NCI-H2029 treated with DMSO at 0.1 percent for 48 hours (cell line): Measurements from ENCODE around the gene PLEKHA8.

Experiments
- DNase-seq: peaks from one replicate; lab custom pipeline; 2025; lab: John Stamatoyannopoulos, UW

Gene PLEKHA8, protein sequence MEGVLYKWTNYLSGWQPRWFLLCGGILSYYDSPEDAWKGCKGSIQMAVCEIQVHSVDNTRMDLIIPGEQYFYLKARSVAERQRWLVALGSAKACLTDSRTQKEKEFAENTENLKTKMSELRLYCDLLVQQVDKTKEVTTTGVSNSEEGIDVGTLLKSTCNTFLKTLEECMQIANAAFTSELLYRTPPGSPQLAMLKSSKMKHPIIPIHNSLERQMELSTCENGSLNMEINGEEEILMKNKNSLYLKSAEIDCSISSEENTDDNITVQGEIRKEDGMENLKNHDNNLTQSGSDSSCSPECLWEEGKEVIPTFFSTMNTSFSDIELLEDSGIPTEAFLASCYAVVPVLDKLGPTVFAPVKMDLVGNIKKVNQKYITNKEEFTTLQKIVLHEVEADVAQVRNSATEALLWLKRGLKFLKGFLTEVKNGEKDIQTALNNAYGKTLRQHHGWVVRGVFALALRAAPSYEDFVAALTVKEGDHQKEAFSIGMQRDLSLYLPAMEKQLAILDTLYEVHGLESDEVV

DNA sequence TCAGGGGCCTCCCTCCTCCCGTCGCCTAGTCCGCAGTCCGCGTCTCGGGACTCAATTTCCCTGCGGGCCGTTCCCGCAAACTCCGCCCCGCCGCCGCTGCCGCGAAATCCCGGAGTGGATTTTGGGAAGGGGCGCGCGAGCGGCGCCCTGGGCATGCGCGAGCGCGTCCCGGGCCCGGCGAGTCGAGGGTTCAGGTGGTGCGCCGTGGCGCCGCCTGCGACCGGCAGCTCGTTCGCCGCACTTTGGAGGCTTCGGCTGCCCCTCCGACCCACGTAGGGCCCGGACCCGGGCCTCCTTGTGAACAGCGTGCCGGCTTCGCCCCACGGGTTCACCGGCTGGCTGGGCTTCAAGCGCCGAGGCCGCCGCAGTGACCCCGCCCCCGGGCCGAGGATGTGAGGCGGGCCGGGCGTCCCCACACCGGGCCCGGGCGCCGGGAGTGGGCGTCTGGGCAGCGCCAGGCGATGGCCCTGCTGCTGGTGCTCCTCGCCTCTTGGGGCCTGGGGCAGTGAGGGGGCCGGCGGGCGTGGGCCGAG is at the start of gene PLEKHA8:
Gene PLEKHA8, plus strand, starts transcription at position 197 of the 533 bp plus-strand sequence. CDS start 351 bp downstream, outside the sequence.
- DNase-seq, result no peak

DNA sequence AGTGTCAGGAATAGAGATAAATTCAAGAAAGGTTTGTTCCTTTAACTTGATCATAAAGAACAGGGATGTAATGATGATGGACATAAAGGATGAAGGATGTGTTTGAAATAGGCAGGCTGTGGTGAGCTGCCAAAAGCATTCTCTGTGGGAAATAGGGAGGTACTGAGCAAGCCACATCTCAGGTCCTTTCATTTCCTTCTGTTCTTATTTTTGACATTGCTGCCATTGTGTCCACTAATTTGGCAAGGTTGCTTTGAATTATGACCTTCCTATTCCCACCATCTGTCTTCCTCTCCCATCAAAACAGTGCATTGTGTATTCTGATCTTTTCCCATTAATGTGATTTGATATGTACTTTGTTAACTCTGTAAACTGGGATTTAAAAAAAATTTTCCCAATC is 48.1 kb upstream of the PLEKHA8 start:
- no peak for DNase-seq

DNA sequence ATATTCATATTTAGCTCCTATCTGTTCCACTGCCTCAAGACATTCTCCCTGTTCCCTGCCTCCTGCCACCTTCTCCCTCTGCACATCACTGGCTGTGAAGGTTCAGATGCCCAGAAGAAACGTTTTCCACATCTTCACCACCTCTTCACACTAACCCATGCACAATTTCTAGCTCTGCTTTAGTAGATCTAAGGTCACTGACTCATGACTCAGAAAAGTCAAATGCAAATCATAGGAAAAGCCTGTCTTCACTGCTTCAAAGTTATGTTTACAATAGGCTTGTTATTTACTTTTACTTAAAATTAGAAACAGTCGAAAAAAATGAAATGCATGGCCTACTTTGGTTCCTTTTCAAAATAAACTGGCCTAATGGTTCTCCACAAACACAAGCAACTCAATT is 41.1 kb upstream of the PLEKHA8 start:
- DNase-seq, result no peak

DNA sequence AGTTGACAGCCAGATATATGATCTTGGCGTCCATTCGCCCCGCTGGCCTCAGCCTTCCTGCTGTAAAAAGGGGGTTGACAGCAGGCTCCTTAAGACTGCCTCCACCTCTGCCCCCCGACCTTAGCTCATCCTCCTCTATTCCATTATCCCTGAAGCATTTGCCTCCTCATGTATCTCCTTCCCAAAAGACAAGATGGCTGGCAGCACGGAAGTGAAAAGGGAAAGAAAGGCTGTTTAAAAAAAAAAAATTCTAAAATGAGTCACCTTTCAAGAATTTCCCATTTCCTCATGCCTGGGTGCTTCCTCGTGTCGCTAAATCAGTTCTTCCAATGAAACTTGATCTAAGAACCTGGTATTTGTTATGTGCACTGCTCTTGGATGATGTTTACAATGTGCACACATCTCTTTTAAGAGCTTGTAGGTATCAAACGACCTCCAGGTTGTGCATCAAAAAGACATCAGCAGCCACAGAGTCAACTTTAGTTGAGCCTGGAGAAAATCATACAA is 40.3 kb upstream of the PLEKHA8 start:
- DNase-seq, result no peak

DNA sequence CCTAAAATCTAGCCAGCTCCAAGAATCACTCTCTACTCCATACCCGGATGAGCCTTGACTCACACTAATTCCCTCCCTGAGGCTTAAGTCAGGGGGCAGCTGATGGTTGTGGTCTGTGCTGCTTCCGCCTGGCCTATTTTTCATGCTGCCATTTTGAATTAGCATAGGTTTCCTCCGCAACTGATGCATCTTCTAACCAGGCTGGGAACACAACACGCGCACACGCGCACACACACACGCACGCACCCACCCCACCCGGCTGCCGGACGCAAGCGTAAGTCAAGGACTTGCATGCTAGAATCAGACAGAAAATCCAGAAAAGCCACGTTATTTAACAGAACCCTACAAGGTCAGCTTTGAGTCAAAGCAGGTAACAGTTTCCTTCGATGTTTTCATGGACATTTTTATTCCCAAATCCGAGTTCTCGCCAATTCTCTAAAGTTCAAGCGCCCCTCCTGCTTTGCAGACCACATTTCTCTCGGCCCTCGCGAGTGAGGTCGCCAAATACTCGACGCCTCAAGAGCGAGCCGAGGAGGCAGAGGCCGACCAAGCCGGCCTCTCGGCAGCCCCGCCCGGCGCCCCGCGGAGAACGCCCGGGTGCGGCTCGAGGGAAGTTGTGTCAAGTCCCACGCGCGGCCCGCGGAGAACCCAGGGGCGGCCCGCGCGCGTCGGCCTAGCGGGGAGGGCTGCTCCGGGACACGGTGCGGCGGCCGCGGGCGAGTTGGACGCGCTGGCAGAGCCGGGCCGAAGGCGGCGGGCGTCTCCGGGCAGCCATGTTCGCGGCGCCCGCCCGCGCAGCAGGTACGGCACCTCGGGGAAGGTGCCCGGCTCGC is 39.6 kb upstream of the PLEKHA8 start:
- DNase-seq, result no peak

DNA sequence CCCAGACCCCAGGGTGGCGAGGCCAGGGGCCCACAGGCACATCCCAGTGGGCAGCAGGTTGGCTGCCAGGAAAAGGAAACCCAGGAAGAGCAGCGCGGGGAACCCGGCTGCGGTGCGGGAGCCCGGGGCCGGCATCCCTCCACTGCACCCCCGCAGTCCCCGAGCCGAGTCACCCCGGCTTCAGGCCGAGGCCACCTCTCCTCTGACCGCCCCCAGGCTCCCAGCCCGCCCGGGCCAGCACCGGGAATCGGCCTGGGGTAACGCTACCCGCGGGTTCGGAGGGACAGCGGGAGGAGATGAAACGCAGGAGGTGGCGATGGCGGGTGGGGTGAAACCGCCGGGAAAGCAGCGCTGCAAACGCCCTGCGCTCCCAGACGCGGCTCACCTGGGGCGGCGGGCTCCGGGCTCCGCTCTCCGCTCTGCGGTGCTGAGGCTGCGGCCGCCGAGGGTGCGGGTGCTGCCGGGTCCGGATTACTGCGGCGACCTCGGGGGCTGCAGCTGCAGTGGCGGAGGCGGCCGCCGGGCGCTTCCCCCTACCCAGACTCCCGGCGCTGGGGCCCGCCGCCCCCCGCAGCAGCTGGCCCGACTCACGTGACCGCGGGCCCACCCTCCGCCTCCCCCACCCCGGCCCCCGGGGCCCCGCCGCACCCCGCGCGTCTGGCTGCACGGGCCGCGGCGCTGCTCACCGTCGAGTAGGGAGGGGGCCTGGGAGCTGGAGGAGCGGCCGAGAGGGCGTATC is 38.8 kb upstream of the PLEKHA8 start, which contains the start of gene SCRN1:
Gene SCRN1, minus strand, starts transcription at position 545 of the 739 bp plus-strand sequence. CDS start 20,734 bp downstream, outside the sequence.
- no peak for DNase-seq

DNA sequence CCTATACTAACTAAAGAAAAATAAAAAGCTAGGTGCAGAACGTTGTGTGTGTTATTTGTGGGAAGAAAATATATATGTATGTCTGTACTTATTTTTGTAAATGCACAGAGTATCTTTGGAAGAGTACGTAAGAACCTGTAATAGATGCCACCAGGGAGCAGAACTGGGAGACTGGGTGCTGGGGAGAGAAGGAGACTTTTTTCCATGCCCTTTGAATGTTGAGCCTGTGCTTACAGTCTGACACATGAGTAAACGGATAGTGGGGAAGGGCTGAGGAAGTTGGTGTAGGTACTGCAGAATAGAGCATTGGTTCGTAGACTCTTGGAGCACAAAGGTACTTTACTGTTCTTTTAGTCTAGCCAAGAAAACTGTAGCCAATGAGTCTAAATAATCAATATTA is 37.3 kb upstream of the PLEKHA8 start:
- DNase-seq, result no peak

DNA sequence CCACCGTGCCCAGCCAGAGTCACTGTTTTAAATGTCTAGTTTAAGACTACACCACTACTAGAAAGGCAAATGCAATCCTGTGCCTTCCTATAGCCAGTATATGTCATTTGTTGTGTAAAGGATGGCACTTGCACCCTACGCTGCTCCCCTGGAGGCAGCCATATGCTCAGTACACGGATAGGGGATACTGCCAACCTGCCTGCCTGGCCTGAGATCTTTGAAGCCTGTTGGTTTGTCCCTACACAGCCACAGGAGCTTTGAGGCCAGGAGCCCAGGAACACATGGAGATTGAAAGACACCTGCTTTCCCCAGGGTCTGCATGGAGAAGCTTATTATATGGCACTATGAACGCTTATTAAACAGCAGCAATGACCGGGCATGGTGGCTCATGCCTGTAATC is 36.3 kb upstream of the PLEKHA8 start:
- DNase-seq, result no peak

DNA sequence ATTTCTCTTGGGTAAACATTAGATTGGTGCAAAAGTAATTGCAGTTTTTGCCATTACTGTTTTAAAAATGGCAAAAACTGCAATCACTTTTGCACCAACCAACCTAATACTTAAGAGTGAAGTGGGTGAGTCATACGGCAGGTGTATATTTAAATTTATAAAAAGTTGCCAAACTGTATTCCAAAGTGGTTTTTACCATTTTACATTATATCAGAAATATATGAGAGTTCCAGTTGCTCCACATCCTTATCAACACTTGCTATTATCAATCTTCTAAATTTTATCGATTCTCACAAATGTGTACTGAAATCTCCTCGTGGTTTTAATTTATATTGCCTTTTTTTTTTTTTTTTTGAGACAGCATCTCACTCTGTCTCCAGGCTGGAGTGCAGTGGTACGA is 35.1 kb upstream of the PLEKHA8 start:
- DNase-seq, result no peak

DNA sequence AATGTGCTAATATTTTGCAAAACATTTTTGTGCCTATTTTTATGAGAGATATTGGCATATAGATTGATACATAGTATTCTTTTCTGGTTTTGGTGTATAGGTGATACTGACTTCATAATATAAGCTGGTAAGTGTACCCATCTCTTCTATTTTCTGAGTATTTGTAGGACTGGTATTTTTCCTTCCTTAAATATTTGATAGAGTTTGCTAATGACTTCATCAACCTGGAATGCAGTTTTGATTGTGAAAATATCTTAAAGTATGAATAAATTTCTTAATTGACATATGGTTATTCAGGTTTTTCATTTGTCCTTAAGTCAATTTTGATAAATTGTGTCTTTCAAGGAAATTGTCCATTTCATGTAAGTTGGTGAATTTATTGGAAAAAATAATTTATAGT is 32.6 kb upstream of the PLEKHA8 start:
- DNase-seq, result no peak

DNA sequence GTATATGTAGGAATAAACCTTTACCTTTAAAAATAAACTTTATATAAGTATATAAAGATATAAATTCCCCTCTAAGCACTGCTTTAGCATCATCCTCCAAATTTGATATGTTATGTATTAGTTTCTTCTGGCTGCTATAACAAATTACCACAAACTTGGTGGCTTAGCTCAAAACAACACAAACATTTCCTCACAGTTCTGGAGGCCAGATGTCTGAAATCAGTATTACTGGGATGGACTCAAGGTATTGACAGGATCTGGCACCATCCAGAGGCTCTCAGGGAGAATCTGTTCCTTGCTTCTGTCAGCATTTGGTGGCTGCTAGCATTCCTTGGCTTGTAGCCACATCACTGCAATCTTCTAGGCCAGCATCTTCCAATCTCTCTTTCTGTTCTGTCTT is 31.9 kb upstream of the PLEKHA8 start:
- no peak for DNase-seq

DNA sequence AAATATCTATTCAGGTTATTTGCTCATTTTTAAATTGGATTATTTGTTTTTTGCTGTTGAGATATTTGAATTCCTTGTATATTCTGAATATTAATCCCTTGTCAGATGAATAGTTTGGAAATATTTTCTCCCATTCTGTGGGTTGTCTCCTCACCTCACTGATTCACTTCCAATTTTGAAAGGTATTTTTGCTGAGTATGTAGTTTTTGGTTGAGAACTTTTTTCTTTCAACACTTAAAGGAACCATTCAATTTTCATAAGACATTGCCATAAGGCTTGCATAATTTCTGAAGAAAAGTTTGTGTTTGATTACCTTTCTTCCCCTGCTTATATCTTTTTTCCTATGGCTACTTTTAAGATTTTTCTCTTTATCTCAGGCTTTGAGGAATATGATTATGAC is 29.7 kb upstream of the PLEKHA8 start:
- DNase-seq, result no peak

DNA sequence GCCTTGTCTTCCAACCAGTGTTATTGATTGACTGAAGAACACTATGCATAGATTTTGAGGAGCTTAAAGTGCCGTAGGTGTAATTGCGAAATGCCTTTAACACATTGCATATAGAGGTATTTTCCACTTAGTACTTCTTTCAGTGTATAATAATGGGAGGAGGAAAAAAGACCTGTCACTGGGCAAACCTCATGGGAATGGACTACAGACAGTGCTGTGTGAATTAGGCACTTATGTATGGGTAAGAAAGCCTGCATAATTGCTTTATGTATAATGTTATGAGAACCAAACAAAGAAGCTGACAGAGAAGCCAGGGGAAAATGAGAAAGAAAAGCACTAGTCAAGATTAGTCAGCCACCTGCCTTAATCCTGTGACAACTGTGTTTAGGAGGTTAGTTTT is 26.2 kb upstream of the PLEKHA8 start:
- no peak for DNase-seq

DNA sequence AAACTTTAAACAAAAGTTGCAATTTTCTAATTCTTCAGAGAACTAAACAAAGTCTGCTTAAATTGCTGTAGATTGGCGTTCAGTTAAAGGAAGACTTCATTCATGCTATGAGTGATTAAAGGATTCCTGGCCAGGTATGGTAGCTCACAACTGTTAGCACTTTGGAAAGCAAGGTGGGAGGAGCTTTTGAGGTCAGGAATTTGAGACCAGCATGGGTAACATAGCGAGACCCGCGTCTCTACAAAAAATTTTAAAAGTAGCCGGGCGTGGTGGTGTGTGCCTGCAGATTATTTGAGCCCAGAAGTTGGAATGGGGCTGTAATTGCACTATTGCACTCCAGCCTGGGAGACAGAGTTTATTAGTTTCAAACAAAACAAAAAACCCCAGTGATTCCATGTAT is 25.1 kb upstream of the PLEKHA8 start:
- no peak for DNase-seq

DNA sequence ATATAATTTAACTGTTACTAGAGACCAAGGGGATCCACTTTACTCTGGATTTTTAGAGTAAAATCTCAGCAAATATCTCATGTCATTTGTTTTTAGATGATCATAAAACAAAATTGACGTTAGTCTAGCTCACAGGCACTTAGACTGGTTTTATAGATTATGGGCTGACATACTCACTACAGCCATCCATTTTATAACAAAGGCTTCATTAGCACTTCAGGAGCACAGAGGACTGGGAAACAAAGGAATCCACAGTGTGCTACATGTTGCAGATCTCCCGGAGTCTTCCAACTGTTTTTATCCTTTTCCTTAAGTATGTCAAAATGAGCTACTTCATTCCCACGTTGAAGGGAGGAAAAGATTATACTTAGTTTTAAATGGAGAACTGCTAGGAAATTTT is 22.7 kb upstream of the PLEKHA8 start:
- no peak for DNase-seq

DNA sequence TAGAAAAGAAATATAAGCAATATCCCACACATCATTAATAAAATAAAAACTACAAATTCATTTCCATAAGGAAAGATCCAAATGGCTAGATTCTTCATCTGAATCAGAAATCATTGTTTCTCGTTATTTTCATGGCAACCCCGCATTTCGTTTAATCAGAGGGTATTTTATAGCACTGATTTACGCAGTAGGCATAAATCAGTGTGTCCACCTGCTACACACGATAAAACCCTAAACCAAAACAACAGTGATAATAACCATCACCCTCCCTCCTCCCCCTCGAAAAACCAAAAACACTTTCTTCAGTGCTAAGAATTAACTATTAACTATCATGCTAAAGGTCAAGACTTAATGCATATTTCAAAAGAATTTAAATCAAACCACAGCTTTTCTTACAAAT is 18.2 kb upstream of the PLEKHA8 start:
- DNase-seq, result no peak

DNA sequence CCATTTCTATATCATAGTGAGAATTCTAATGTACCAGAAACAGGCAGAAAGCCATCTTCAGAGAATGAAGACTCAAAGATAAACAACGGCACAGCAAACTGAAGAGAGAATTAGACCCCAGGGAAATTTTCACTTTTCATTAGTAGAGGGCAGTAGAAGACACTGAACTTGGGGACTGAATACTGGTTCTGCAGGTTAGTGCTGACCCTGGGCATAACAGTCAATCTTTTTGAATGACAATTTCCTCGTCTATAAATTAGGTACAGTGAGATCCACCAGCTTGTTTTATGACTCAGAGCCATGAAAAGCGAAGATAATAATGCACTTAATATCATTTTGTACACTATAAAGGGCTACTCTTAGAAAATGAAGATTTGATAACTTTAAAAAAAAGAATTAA is 15.5 kb upstream of the PLEKHA8 start:
- DNase-seq, result no peak

DNA sequence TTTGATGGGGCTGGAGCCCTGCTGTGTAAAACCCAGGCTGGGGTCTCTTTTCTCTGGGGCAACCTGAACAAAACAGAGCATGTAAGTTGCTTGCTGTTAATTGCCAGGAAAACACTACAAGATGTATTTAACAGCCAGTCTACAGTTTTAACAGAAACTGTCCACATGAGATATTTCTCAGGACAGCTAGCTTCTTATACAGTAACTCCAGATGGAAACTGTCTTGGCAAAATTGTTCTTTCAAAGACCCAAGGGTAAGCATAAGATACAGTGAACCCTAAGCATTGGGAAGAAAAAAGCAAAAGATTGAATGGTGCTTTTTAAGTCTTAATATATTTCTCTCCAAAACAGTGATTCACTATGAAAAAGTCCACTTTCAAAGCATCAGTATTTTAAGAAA is 9.8 kb upstream of the PLEKHA8 start:
- no peak for DNase-seq

DNA sequence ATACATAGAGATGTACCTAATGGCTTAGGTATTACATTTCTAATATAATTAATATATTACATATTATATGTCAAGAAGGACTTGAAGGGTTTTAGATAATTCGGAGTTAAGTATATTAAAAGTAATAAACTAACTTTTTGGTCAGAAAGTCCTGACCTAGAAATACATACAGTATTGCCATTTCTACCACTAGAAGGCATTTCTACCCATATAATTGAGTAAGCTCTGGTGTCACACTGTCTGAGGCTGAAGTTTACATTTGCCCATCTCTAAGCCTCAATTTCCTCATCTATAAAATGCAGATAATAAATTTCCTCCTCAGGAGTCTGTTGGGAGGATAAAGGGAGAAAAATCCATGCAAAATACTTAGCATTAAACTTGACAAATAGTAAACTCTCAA is 8.8 kb upstream of the PLEKHA8 start:
- no peak for DNase-seq

DNA sequence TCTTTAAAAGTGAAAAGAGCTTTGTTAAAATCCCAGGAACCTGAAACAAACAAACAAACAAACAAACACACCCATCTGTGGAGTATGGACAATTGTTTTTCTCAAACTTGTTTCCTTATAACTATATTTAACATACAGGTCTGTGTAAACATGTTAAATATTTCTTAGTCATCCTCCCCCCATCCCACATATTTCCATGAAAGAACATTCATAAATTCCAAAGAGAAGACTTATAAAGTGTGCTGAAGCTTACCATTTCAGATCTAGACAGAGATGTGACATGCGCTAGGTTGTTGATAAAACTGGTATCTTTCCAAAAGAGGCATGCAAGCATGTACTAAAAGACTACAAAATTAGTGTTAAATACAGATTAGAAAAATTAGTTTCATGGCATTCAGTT is 8.3 kb upstream of the PLEKHA8 start:
- no peak for DNase-seq

DNA sequence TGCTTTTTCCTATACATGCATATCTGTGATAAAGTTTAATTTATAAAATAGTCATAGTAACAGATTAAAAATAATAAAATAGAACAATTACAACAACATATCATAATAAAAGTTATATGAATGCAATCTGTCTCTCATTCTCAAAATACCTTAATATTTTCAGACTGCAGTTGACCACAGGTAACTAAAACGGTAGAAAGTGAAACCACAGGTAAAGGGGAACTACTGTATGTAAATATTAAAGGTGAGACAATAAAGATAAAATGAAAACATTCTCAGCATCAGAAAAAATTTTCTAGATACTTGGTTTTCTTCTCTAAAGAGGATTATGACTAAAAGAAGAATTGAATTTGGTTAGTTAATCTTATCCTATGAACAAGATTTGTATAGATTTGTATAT is 7.7 kb upstream of the PLEKHA8 start:
- no peak for DNase-seq

DNA sequence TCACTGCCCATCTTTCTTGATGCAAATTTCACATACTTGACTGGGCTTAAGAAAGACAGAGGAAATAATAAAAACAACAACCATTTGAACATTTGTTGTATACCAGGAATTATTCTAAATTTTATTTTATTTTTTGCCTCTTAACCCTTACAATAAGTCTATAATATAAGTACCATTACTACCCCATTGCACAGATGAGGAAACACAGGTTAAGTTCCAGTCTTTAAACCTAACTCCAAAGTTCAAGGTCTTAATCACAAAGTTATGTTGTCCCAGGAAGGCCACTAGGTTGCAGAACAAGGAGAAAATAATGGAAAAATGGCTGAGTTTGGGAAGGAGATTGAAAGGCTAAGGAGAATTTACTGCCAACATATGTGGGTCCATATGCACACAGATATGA is 5.2 kb upstream of the PLEKHA8 start:
- no peak for DNase-seq
